ENCODE results near the gene SERPINB3. TPM values are rescaled to one million over a fixed set of nuclear protein-coding genes. Genes with fewer than 3 reads are reported as not detected.

Gene SERPINB3
- total RNA-seq, 1 experiment from 2014 or later, result not detected

DNA sequence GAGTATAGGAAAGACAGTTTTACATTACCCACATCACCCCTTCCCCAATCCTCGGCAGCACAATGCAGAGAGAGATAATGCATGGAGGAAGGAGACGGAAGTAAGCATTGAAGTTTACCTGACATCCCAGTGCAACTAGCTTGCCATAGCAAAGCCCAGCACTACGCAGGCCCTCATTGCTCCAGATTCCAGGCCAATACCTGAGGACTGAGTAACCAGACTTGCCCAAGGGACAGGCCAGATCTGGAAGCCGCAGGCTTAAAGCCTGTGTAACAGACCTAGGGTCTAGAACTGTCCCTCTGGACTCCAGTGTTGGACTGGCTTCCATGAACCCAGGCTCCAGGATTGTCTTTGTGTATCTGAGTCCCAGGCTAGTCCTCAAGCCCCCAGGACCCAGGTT, 35.3 kb downstream of the SERPINB3 start:
- H3K9me3 ChIP-seq (ENCODE audit: control insufficient read depth in 1 of 2, insufficient read depth in 1 of 2, low read depth in 1 of 2, low read length in 2 of 2), result peaks cover 0 to 29% of the 10 kb centered on the region in 2 experiments; a peak in 2 of 4 replicates

More for the DNA sequence above, 35.3 kb downstream of the SERPINB3 start:
- no peak overlapping the region for H3K27ac ChIP-seq (ENCODE audit: low read depth, low read length)
- ChIA-PET POLR2A (no interaction called here), RAD21 (ENCODE audit: low non-redundant PET in 1 of 2, low total read pairs in 2 of 2, uncharacterized antibody in 2 of 2, unreplicated experiment in 2 of 2) (no interaction called here), CTCF (no interaction called here)
- BruUV-seq (replicated peaks), result no TSS peak
- H3K9me2 ChIP-seq (ENCODE audit: insufficient read depth), result no peaks in the 10 kb centered on the region
- H3K36me3 ChIP-seq (ENCODE audit: control insufficient read depth in 1 of 2, insufficient read depth in 2 of 2, low read length in 2 of 2), result no peaks in the 10 kb centered on the region
- no peaks in the 10 kb centered on the region for H3K4me1 ChIP-seq (ENCODE audit: control insufficient read depth in 1 of 2, insufficient read depth in 2 of 2, low read length in 2 of 2)
- H4K20me1 ChIP-seq (ENCODE audit: insufficient read depth), result no peaks in the 10 kb centered on the region
- no peak overlapping the region for H2AFZ ChIP-seq (ENCODE audit: low read depth, low read length, poor library complexity, severe bottlenecking)
- H3K9ac ChIP-seq (ENCODE audit: low read length), result no peak overlapping the region
- ATAC-seq, result no peak
- intact Hi-C loops (cut with micrococcal nuclease), result no loop called here
- no peaks in the 10 kb centered on the region for H3K27me3 ChIP-seq (ENCODE audit: insufficient read depth, low read length)
- TF ChIP-seq CEBPB (IDR thresholded peaks at IDR 0.05; ENCODE audit: low read depth) (no peak), EGR1 (IDR thresholded peaks at IDR 0.05; ENCODE audit: low read depth) (no peak), TCF7L2 (IDR thresholded peaks at IDR 0.05; ENCODE audit: borderline replicate concordance, extremely low read depth, insufficient read depth, insufficient read length) (no peak), CTCF (IDR thresholded peaks at IDR 0.05 in 2 of 3, conservative IDR thresholded peaks at IDR 0.05 in 1 of 3; ENCODE audit: borderline replicate concordance in 1 of 3, insufficient read depth in 1 of 3, low read depth in 2 of 3, low read length in 2 of 3) (no peak), POLR2AphosphoS5 (IDR thresholded peaks at IDR 0.05; ENCODE audit: low read depth, low read length) (no peak), RAD21 (IDR thresholded peaks at IDR 0.05; ENCODE audit: low read depth) (no peak), YY1 (IDR thresholded peaks at IDR 0.05; ENCODE audit: extremely low read depth, insufficient replicate concordance, low read depth, low read length) (no peak), JUND (IDR thresholded peaks at IDR 0.05) (no peak), SP1 (IDR thresholded peaks at IDR 0.05; ENCODE audit: low read depth) (no peak), FOSL1 (IDR thresholded peaks at IDR 0.05; ENCODE audit: low read depth) (no peak), MAX (IDR thresholded peaks at IDR 0.05) (no peak), CBX3 (IDR thresholded peaks at IDR 0.05; ENCODE audit: low read depth) (no peak), SIN3A (IDR thresholded peaks at IDR 0.05; ENCODE audit: low read depth) (no peak), EZH2 (IDR thresholded peaks at IDR 0.05) (no peak), POLR2A (IDR thresholded peaks at IDR 0.05; ENCODE audit: borderline replicate concordance, extremely low read depth, insufficient read depth, insufficient read length) (no peak), ELF1 (IDR thresholded peaks at IDR 0.05; ENCODE audit: borderline replicate concordance, low read depth) (no peak), ZNF274 (IDR thresholded peaks at IDR 0.05; ENCODE audit: low read depth, low read length) (no peak), SRF (IDR thresholded peaks at IDR 0.05; ENCODE audit: low read depth) (no peak)
- TF ChIP-seq, protein P1, sequence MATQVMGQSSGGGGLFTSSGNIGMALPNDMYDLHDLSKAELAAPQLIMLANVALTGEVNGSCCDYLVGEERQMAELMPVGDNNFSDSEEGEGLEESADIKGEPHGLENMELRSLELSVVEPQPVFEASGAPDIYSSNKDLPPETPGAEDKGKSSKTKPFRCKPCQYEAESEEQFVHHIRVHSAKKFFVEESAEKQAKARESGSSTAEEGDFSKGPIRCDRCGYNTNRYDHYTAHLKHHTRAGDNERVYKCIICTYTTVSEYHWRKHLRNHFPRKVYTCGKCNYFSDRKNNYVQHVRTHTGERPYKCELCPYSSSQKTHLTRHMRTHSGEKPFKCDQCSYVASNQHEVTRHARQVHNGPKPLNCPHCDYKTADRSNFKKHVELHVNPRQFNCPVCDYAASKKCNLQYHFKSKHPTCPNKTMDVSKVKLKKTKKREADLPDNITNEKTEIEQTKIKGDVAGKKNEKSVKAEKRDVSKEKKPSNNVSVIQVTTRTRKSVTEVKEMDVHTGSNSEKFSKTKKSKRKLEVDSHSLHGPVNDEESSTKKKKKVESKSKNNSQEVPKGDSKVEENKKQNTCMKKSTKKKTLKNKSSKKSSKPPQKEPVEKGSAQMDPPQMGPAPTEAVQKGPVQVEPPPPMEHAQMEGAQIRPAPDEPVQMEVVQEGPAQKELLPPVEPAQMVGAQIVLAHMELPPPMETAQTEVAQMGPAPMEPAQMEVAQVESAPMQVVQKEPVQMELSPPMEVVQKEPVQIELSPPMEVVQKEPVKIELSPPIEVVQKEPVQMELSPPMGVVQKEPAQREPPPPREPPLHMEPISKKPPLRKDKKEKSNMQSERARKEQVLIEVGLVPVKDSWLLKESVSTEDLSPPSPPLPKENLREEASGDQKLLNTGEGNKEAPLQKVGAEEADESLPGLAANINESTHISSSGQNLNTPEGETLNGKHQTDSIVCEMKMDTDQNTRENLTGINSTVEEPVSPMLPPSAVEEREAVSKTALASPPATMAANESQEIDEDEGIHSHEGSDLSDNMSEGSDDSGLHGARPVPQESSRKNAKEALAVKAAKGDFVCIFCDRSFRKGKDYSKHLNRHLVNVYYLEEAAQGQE (IDR thresholded peaks at IDR 0.05; ENCODE audit: low read depth), result no peak
- TF ChIP-seq, protein P2, sequence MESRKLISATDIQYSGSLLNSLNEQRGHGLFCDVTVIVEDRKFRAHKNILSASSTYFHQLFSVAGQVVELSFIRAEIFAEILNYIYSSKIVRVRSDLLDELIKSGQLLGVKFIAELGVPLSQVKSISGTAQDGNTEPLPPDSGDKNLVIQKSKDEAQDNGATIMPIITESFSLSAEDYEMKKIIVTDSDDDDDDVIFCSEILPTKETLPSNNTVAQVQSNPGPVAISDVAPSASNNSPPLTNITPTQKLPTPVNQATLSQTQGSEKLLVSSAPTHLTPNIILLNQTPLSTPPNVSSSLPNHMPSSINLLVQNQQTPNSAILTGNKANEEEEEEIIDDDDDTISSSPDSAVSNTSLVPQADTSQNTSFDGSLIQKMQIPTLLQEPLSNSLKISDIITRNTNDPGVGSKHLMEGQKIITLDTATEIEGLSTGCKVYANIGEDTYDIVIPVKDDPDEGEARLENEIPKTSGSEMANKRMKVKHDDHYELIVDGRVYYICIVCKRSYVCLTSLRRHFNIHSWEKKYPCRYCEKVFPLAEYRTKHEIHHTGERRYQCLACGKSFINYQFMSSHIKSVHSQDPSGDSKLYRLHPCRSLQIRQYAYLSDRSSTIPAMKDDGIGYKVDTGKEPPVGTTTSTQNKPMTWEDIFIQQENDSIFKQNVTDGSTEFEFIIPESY (IDR thresholded peaks at IDR 0.05; ENCODE audit: extremely low read depth, insufficient replicate concordance, low read length), result no peak
- H3K4me2 ChIP-seq (ENCODE audit: low read length), result no peak overlapping the region
- H3K4me3 ChIP-seq (replicated peaks in 1 of 2; ENCODE audit: low read depth in 1 of 2, low read length in 2 of 2), result no peak overlapping the region
- DNase-seq (ENCODE audit: low read depth, low spot score), result no peak
- no peaks in the 10 kb centered on the region for H3K79me2 ChIP-seq (ENCODE audit: insufficient read depth, low read length)

All from HCT116 (cell line).